G401.6 (cell line): ENCODE data around the gene SLC35F1.

ENCODE experiments used
- FAIRE-seq: peaks from 2 replicates; lab custom pipeline; 2012; peaks lifted over from hg19 to GRCh38; lab: Jason Lieb, UNC

SLC35F1 gene

DNA sequence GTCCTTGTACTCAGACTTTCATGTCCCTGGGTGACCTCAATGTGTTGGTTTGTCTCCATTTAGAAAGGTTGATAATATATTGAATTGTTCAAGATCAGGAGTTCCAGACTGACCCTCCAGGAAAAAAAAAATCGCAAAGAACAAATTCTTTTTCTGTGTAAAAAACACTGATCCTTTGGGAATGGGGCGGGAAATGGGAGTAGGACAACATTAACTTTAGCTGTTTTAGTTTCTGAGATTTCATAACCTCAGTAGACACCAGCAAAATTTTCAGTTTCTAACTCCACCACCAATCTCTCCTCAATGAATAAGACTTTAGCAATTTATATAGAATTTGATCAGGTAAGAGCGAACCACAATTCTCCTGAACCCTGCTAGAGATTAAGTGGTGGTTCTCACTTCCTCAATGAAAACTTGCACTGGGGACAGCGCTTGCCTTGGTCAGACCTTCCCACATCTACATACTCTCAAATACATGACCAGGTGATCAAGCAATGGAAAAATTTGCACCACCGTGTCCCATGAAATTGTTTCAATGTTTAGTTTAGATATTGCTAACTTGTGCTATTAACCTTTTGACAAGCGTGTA, 409.8 kb downstream of the SLC35F1 start:
- FAIRE-seq = no peak

DNA sequence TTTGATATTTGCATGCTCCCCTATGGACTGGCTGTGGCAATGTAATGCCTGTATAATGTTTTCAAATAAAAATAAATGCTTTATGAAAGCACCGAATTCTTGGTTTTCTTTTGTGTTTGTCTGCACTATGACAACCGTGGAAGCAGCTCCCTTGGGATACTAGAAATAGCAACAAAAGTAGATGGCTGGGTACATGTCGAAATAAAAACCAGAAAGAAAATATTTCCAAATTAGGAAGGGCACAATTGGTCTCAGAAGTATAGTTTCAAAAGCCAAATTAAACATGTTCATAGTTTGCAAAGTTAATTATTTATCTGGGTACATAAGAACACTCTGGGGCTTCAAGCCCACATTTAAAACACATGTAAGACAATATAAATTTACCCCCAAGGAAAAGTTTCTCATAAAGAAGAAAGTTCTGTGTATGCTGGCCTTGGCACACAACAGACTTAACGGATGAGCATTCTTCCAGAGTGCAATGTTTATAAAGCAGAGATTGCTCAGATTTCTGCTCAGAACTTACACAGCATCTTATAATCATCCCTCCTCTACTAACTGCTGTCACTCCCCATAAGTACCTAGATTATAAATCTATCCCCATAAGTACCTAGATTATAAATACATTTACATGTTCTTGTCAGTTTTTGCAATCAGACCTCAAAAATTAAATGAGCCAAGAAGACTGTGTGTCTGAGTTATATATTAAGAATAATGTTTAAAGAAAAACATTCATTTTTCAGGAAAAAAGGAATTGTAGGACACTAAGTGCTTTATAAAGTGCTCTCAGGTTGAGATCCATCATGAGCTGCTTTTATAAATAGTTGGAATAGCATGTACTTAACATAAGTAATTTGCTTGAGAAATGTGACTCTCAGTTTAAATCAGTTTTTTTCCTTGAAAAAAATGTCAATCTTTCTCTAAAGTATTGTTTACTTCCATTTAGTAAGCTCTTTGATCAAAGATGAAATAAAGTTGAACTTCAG, 410.8 kb downstream of the SLC35F1 start:
- no peak for FAIRE-seq

DNA sequence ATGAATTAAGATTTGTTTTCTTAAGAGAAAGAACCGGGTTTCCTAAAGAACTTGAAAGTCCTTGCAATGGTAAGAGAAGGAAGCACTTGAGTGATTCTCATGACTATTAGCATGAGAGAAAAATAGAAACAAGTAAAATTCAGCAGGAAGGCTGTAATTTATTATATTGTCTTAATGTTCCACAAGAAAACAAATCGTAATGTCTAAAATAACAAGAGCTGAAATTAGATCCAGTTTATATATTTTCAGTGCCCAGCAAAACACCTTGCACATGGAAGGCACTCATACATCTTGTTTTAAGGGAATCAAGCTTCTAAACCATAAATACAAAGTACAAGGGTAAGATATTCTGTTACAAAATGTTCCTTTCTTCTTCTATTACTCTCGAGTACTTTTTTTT, 411.6 kb downstream of the SLC35F1 start:
- no peak for FAIRE-seq

DNA sequence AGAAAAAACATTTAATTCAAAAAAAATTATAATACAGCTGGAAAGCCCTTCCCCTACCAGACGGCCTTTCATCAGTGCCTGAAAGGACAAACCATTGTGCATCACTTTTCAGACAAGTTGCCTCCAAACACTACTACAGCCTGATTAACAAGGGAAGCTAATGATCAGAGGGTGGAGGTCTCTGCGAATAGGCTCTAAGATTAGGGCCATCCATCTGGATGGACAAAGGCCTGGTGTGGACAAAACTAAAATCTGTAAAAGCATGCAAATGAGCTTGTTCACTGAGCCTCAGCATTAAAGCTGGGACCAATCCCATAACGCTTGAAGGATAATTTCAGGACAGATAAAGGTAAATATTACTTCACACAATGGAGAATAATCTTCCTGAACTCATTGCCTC, 412.4 kb downstream of the SLC35F1 start:
- FAIRE-seq = no peak

DNA sequence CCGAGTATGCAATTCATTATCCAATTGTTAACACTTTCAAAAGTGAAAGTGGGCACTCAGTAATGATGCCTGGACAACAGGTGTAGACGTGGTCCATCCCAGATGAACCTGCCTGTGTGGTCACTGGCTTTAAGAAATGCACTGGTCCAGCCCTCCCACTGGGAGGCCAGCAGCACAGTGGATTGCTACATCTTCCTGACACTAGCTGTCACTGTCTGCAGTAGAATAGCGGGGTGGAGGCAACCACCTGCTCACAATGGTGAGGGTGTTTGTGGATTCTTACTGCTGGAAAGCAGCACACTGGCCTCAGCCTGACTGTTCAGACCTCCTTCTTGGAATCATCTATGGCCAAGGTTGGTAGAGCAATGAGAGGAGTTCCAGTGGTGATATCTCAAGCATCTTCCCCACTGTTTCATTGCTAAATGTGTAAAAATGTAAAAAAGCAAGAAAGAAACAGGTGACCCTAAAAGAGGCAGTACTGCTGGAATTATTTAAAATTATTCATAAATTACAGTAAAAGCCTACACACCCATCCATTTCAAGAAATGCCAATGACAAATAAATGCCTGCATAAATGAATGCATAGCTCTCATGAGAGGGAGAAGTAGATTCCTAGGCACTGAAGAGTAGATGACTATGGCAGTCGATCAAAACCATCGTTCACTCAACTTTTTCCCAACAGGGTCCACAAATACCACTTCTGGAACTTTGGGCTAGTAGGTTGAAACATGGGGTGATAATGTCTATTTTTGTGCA, 413.0 kb downstream of the SLC35F1 start:
- FAIRE-seq = no peak

DNA sequence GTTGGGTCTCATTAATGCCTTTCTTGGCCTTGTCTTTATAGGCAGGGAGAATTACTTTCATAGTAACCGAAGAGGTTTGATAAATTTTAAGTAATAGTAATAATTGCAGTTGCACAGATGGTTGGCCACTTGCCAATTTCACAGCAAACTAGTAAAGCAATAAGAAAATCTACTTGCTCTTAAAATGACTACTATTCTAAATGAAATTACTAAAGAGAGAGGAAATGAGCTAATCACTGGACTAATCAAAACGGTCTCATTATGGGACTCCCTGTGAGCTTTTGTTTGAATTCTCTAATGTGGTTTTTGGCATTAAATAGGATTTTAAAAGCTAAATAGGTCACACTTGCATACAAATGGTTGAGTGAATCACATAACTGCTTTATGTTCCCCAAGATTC, 413.6 kb downstream of the SLC35F1 start:
- no peak for FAIRE-seq

DNA sequence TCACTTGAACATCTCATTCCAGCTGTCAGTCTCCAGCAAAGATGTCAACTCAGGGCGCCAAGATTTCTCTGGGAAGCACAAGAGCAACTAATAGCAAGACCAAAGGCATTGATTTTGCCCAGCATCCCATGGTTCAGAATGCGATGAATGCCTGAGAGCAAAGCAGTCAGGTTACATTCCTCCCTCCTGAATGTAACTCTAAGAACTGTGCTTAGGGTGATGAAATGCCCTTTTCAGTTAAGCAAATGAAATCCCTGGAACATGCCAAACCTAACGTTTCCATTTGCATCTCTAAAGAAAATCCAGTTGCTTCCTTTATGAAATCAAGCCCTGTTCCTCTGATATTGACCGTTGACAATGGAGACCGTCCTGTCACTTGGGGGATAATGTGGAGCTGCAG, 417.1 kb downstream of the SLC35F1 start:
- no peak for FAIRE-seq

DNA sequence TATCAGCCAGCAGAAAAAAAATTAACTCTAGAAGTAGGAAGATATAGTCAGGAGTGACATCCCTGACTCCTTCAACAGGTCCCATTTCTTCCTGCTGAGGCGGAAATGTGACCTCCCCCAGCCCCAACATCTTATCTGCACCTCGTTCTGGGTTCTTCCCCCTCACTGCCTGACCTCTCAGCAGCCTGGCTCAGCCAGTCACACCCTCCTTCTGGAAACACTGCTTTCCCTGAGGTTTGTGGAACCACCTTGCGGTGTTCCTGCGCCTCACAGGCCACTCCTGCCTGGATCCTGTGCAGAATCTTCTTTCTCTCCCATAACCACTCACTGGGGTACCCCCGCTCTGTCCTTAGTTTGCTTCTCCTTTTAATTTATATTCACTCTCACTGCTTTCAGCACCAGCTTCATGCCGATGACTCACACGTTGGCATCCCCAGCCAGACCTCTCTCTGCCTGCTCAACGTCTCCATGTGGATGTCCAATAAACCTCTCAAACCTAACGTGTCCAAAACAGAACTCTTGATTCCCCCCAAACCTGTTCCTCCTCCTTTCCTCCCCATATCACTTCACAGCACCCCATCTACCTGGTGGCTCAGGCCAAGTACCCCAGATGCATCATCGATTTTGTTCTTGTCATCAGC, 418.3 kb downstream of the SLC35F1 start:
- FAIRE-seq = no peak

DNA sequence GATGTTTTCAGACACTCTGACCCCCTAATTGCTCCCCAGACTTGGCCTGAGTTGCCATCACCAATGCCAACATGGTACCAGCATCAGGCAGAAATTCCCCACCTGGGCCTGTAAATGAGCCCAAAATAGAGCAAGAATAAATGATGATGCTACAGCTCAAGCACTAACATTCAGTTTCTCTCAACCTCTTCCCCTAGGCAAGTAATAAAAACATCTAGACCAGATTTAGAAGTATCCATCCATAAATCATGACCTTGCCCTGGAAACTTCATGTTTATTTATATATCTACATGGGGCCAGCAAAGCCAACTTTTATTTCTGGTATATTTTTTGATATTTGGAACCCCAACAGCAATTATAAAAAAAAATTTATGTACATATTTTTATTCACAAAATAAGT, 419.6 kb downstream of the SLC35F1 start:
- no peak for FAIRE-seq

DNA sequence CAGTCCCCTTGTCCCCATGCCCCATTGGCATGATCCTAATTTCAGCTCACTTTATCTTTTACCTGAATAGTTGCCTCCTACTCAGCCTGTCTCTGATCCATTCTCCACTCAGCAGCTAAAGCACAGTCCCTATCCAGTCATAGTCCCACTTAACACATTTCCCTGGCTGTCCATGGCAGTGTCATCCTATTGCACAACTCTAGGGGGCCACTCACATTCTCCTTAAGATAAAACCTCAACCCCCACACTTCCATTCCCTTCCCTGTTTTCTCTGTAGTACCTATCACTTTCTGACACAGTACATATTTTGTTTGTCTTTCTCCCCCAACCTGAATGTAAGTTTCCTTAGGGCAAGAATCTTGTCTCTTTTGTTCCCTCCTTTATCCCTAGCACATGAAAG, 420.2 kb downstream of the SLC35F1 start:
- no peak for FAIRE-seq

DNA sequence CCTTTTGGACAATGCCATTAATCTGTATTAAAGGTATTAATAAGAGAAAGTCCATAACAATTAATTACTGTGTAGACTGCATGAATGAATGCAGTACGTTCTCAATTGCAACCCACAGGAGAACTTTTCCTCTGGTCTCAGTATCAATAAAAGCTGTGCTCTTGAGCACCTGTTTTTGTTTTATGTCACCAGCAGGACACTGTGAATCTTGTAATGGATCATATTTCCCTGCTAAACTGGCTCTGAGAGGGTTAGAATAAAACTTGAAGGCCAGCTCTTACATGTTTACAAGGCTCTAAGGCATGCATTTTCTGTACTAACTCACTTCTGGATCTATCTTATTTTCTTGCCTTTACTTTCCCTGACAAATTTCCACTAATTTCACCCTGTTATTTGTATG, 426.7 kb downstream of the SLC35F1 start:
- no peak for FAIRE-seq

DNA sequence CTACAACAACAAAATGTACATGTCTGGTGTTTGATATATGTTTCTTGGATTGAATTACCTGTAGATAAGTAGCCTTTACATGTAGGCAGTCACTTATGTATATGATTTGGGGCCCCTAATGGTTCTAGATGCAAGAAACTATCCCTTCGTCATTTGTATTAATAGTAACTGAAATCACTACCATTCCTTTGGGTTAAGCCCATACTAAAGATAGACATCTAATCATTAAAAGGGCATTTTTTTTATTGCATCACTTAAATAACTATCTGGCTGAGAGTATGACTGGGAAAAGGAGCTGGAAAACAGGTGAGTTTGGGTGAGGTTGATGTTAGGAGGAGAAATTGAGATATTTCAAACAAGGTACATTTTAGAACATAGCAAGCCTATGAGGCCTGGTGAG, 427.6 kb downstream of the SLC35F1 start:
- no peak for FAIRE-seq

DNA sequence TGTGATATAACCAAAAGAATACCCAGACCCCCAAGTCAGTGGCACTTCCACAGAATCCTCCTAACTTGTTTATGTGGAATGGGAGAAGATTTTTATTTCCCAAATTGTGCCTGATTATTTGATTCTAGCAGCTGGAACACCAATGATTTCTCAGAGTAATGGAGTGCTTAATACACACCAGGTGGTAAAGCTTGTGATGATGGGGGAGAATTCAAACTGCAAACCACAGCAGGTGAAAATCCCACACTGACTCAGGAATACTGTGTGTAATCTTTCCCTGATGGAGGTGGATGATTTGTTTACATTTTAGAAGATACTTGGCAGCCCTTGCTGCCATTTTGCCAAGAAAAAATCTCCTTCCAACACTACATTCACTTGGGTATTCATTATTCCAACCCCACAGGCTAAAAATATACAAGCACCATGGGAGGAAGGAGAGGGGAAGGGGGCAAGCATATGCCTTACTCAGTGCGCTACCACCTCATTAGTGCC, 428.3 kb downstream of the SLC35F1 start:
- FAIRE-seq = no peak

DNA sequence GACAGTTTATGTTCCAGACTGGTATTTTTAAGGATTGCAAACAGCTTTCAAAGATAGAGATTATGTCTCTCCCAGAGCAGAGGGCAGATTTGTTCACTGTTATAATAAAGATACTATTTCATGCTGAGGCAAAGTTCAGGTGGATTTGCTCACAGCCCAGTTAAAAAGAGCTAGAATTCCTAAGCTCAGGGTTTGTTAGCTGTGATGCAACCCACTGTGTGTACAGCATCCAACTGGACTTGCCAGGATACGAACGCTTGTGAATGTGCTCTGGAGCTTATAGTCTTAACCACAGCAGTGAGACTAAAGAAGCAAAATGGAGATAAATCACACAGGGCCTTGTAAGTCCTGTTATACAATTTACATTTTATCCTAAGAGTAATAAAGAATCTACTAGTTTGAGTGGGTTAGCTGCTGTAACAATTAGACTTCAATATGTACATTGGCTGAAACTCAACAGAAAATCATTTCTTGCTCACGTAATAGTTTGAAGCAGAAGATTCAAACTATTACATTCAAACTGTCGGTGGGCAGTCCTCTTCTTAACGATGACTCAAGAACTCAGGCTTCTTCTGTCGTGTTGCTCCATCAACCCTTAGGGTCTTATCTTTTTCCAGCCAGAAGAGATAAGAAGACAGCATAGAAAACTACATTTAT, 437.1 kb downstream of the SLC35F1 start:
- no peak for FAIRE-seq

DNA sequence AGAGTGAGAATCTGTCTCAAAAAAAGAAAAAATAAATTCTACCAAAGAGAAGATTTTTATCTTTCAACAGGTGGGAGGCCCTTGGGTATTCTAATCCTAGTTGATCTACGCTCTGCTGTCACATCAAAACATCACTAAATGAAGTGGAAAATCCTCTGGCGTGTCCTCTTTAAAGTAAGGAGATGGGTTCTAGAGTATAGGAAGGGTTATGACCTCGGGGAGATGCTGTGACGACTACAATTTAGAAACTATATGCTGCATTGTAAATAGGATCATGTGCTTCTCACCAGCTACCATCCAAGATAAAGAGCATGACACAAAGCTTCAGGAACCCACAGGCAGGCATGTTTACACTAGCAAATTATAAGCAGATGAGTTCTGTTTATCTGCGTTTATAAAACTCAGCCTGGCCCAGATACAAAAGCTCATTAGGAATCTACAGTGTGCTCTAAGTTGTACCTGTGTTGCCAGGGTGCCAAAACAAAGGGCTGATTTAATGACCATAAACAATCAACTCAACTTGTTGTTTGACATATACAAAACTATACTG, 443.9 kb downstream of the SLC35F1 start:
- FAIRE-seq = no peak

DNA sequence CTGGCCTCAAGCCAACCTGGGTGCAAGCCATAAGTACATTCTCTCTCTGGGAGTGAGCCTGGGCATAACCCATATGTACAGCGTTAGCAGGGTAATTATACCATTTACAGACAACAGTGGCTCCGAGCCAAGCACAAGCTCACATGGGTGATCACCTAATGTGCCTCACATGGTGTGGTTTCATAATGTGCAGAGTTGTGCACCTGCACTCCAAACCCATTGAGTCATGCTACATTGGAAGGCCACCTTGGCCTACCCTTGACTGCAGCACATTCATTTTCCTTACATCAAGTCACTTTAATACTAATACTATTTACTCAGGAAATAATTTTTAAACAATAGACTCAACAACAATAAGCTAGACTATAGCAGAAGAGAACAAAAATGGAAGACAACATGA, 446.5 kb downstream of the SLC35F1 start:
- no peak for FAIRE-seq

DNA sequence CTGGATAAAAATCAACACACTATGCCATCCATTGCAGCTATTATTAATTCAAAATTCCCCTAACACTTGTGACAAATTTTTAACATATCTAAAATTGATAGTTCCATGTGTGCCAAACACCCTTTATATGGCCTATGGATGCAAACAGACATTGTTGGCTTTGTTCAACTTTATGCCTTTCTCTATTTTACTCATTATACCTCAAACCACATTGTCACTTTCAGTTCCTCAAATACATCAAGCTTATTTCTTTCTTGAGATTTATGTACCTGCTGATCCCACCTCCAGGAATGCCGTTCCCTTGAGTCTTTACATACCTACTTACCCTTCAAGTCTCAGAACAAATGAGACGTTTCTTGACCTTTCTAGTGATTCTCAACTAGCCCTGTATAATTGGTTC, 447.6 kb downstream of the SLC35F1 start:
- FAIRE-seq = no peak

DNA sequence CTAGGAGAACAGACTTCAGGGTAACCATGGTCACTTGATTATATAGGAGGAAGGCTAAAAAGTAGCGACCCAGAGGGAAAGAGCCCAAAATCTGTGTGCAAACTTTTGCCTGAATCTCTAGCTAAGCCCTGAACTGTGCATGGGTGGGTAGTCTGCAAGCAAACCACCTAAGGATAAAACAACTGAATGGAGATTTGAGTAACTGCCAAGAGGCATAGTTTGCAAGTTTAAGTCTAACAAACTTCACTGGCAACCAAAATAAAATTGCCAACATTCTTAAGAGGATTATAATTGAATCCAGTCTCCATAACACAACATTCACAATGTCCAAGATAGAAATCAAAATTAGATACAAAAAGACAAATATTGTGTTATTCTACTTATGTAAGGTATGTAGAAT, 449.0 kb downstream of the SLC35F1 start:
- FAIRE-seq = no peak

DNA sequence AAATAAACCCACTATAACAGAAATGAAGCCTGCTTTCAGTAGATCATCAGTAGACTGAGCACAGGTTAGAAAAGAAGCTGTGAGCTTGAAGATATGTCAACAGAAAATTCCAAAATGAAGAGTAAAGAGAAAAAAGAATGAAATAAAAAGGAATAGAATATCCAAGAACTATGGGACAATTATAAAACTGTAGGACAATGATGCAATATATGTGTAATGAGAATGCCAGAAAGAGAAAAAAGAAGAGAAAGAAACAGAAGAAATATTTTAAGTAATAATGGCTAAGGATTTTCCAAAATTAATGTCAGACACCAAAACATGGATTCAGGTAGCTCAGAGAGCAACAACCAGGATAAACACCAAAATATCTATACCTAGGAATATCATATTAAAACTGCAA, 449.6 kb downstream of the SLC35F1 start:
- FAIRE-seq = no peak
